Astrocyte of the cerebellum (primary cell): ENCODE data around the gene HSH2D.

Experiments
- DNase-seq: peaks from one replicate; pipeline ENCODE4 v3.0.0-alpha.2; 2011; ENCODE audit warnings: low read depth
- H3K4me3 ChIP-seq: 2 replicates; pipeline ENCODE4 v1.5.1; 2011; ENCODE audit warnings: mild to moderate bottlenecking, low read depth, low read length, moderate library complexity
- CTCF ChIP-seq: IDR thresholded peaks from 2 replicates; pipeline ENCODE4 v1.5.1; 2012; ENCODE audit warnings: low read length, low read depth, moderate library complexity, mild to moderate bottlenecking; ENCODE audit errors: missing control alignments
- in situ Hi-C: cut with HindIII; loops from 2 replicates; pipeline ENCODE4 v1.10.0; 2017; ENCODE audit warnings: low sequenced_read_pairs

HSH2D gene

GRCh38 chr19:16133818-16134217 is 9.7 kb upstream of the HSH2D start:
- DNase-seq, result no peak
- in situ Hi-C loops, result no loop called here
- no peak overlapping the region for H3K4me3 ChIP-seq
- TF ChIP-seq CTCF, result no peak

GRCh38 chr19:16134510-16134909 is 9.0 kb upstream of the HSH2D start:
- no peak for TF ChIP-seq CTCF
- no peak for DNase-seq
- H3K4me3 ChIP-seq, result no peak overlapping the region
- in situ Hi-C loops, result no loop called here

GRCh38 chr19:16135430-16136127 is 7.9 kb upstream of the HSH2D start:
- no peak for TF ChIP-seq CTCF
- no peak for DNase-seq
- in situ Hi-C loops, result no loop called here
- no peak overlapping the region for H3K4me3 ChIP-seq

GRCh38 chr19:16136185-16136999 is 7.1 kb upstream of the HSH2D start:
- in situ Hi-C loops, result no loop called here
- DNase-seq, result no peak
- no peak overlapping the region for H3K4me3 ChIP-seq
- no peak for TF ChIP-seq CTCF

- no peak for DNase-seq
- H3K4me3 ChIP-seq, result no peak overlapping the region
- TF ChIP-seq CTCF, result no peak
- in situ Hi-C loops, result no loop called here
Measured at GRCh38 chr19:16139752-16140151, 3.7 kb upstream of the HSH2D start.

GRCh38 chr19:16141043-16141442 is 2.4 kb upstream of the HSH2D start:
- no peak for DNase-seq
- no peak overlapping the region for H3K4me3 ChIP-seq
- in situ Hi-C loops, result no loop called here
- TF ChIP-seq CTCF, result no peak
